K562 (cell line): Measurements from ENCODE around the gene ANTKMT. TPM values are rescaled to one million over a fixed set of nuclear protein-coding genes. Genes with fewer than 3 reads are reported as not detected.

ENCODE experiments used
- ARID1B ChIP-seq: fragments of 450-650 bp; IDR thresholded peaks from 2 replicates; pipeline ENCODE4 v1.6.1; 2016; ENCODE audit warnings: antibody characterized with exemption, mild to moderate bottlenecking, inconsistent platforms
- ARID4B ChIP-seq: sonication (generic); formaldehyde crosslinking; IDR thresholded peaks from 2 replicates; pipeline ENCODE4 v1.8.0; 2022; ENCODE audit warnings: mild to moderate bottlenecking, missing genetic modification reagents
- GABPB2 ChIP-seq: fragments of 250-450 bp; sonication (Bioruptor Pico); conservative IDR thresholded peaks from 2 replicates; pipeline ENCODE4 v1.5.1; 2021; ENCODE audit warnings: mild to moderate bottlenecking
- GTF2E2 ChIP-seq: fragments of 200-800 bp; sonication (Bioruptor generic); IDR thresholded peaks from 2 replicates; pipeline ENCODE4 v1.6.1; 2016; ENCODE audit warnings: missing genetic modification characterization, missing compliant biosample characterization
- HDGF ChIP-seq: fragments of 450-650 bp; IDR thresholded peaks from 2 replicates; pipeline ENCODE4 v1.6.1; 2016
- LEF1 ChIP-seq: fragments of 450-650 bp; IDR thresholded peaks from 2 replicates; pipeline ENCODE4 v1.6.1; 2016; ENCODE audit warnings: mild to moderate bottlenecking
- MTA3 ChIP-seq: fragments of 450-650 bp; formaldehyde crosslinking; IDR thresholded peaks from 2 replicates; pipeline ENCODE4 v1.6.1; 2017; ENCODE audit warnings: mild to moderate bottlenecking, borderline replicate concordance
- MYNN ChIP-seq, 2 experiments: sonication (generic); formaldehyde crosslinking in 1 of 2; IDR thresholded peaks; 2 replicates each; pipeline versions ENCODE4 v1.5.0 to v1.6.1; 2016 to 2020; ENCODE audit warnings: antibody characterized with exemption in 1 of 2, missing genetic modification reagents in 1 of 2
- NCOA1 ChIP-seq: fragments of 450-650 bp; IDR thresholded peaks from 2 replicates; pipeline ENCODE4 v1.6.1; 2016; ENCODE audit warnings: low read depth
- NKRF ChIP-seq: fragments of 450-650 bp; IDR thresholded peaks from 2 replicates; pipeline ENCODE4 v1.6.1; 2016; ENCODE audit warnings: borderline replicate concordance
- POLR2AphosphoS5 ChIP-seq: IDR thresholded peaks from 2 replicates; pipeline ENCODE4 v1.6.1; 2011; ENCODE audit warnings: mild to moderate bottlenecking, low read depth, low read length, moderate library complexity; ENCODE audit not compliant: control insufficient read depth, insufficient read depth
- SMARCE1 ChIP-seq: fragments of 450-650 bp; IDR thresholded peaks from 2 replicates; pipeline ENCODE4 v1.7.1; 2016; ENCODE audit warnings: mild to moderate bottlenecking
- SP1 ChIP-seq: sonication (generic); formaldehyde crosslinking; IDR thresholded peaks from 2 replicates; pipeline ENCODE4 v1.8.1; 2022; ENCODE audit warnings: mild to moderate bottlenecking, missing genetic modification reagents
- VEZF1 ChIP-seq: fragments of 200-800 bp; sonication (Bioruptor generic); IDR thresholded peaks from 2 replicates; pipeline ENCODE4 v1.6.1; 2017; ENCODE audit warnings: missing genetic modification characterization, missing compliant biosample characterization
- ZBTB34 ChIP-seq: fragments of 250-450 bp; sonication (Bioruptor Pico); IDR thresholded peaks from 2 replicates; pipeline ENCODE4 v1.8.0; 2021; ENCODE audit warnings: mild to moderate bottlenecking, moderate library complexity
- polyA plus RNA-seq, 8 experiments: library from polyadenylated mRNA; depleted of rRNA in 4 of 8; stranded (reverse) in 5 of 8; unstranded in 3 of 8; fragments of >200 nt; fragmentation: Nextera tagmentation in 2 of 8; fragmentation: Illumina TruSeq in 1 of 8; extraction: Ambion mirVana in 2 of 8; extraction: Trizol in 1 of 8; gene quantifications; 2 replicates each; pipeline versions ENCODE4 v1.2.1 to v1.2.3, GENCODE V29; 2011 to 2014; ENCODE audit warnings: inconsistent platforms in 1 of 8, missing spikeins in 1 of 8
- total RNA-seq, 7 experiments: library from RNA; depleted of rRNA in 6 of 7; stranded (reverse); fragments of >200 nt in 6 of 7; fragmentation: Illumina TruSeq in 2 of 7; extraction: Trizol in 2 of 7; gene quantifications; 2 replicates each; pipeline versions ENCODE4 v1.2.1 to v1.2.3, GENCODE V29; 2011 to 2021; ENCODE audit warnings: low replicate concordance in 1 of 7
- TF ChIP-seq, protein P1 (sequence below): sonication (generic); formaldehyde crosslinking; IDR thresholded peaks from 2 replicates; pipeline ENCODE4 v1.8.0; 2022; ENCODE audit warnings: missing genetic modification reagents, mild to moderate bottlenecking, moderate library complexity, borderline replicate concordance

ANTKMT gene
- total and polyA plus RNA-seq, 9 of the 15 experiments (the other 6 are each of a cell fraction or from before 2014, with no cell fraction given), result 0.58 to 217 (median 19.1) TPM

GRCh38 chr16:674968-675883, 45.7 kb upstream of the ANTKMT start, which contains the start of gene RHBDL1 (continued):
- peak; percentile 48; the same call in 1 of the 2 replicates for TF ChIP-seq NKRF
- no peak for TF ChIP-seq GTF2E2
- TF ChIP-seq MTA3, result peak; percentile 92
- no peak for TF ChIP-seq GABPB2 (CRISPR knock-in tag)
- TF ChIP-seq SP1, result peak; percentile 77
- TF ChIP-seq VEZF1 (CRISPR knock-in tag), result peak; percentile 72
- peak; percentile 88 for TF ChIP-seq HDGF
- peak; percentile 79 for TF ChIP-seq ARID4B (CRISPR knock-in tag)
- peak; percentile 44 for TF ChIP-seq ARID1B
- TF ChIP-seq ZBTB34 (CRISPR knock-in tag), result no peak
- peak; percentile 31; the same call in 1 of the 2 replicates for TF ChIP-seq SMARCE1
- peak; percentile 29; the same call in 1 of the 2 replicates for TF ChIP-seq MYNN (IDR thresholded peaks at IDR 0.05)
- TF ChIP-seq MYNN (CRISPR knock-in tag; IDR thresholded peaks at IDR 0.05), result no peak
- TF ChIP-seq, protein P1, sequence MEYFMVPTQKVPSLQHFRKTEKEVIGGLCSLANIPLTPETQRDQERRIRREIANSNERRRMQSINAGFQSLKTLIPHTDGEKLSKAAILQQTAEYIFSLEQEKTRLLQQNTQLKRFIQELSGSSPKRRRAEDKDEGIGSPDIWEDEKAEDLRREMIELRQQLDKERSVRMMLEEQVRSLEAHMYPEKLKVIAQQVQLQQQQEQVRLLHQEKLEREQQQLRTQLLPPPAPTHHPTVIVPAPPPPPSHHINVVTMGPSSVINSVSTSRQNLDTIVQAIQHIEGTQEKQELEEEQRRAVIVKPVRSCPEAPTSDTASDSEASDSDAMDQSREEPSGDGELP, result peak; percentile 88
- 0 out of 2 replicates have a peak, but pooled peaks have one; percentile 26 for TF ChIP-seq POLR2AphosphoS5
- peak; percentile 47 for TF ChIP-seq LEF1
- 0 out of 2 replicates have a peak, but pooled peaks have one; percentile 42 for TF ChIP-seq NCOA1
